Activated naive CD4-positive, alpha-beta T cell treated with anti-CD3 and anti-CD28 coated beads for 36 hours (primary cell): ENCODE data around the gene ELFN1. TPM values are rescaled to one million over a fixed set of nuclear protein-coding genes. Genes with fewer than 3 reads are reported as not detected.

Experiments used
- CTCF ChIA-PET: fragments of 350-600 bp; sonication (Branson Sonifier 250); formaldehyde crosslinking; loops from one replicate; lab custom pipeline; 2021; ENCODE audit warnings: antibody characterized with exemption; lab: Charles Lee
- DNase-seq: peaks from one replicate; pipeline ENCODE4 v3.0.0-alpha.2; 2020
- H3K27ac Mint-ChIP-seq: one replicate; pipeline ENCODE4 v1.8.0; 2021; ENCODE audit warnings: mild to moderate bottlenecking, mixed read lengths
- H3K27me3 Mint-ChIP-seq: one replicate; pipeline ENCODE4 v1.8.0; 2021; ENCODE audit warnings: low read depth, mixed read lengths
- H3K36me3 Mint-ChIP-seq: one replicate; pipeline ENCODE4 v1.8.0; 2021; ENCODE audit warnings: low read depth, mixed read lengths
- H3K4me1 Mint-ChIP-seq: one replicate; pipeline ENCODE4 v1.8.0; 2021; ENCODE audit warnings: low read depth, mixed read lengths
- H3K4me3 Mint-ChIP-seq: one replicate; pipeline ENCODE4 v1.8.0; 2021; ENCODE audit warnings: mild to moderate bottlenecking, moderate library complexity, mixed read lengths
- H3K9me3 Mint-ChIP-seq: one replicate; pipeline ENCODE4 v1.8.0; 2021; ENCODE audit warnings: mixed read lengths
- intact Hi-C: fragments of 100-400 bp; cut with micrococcal nuclease; formaldehyde crosslinking; loops from one replicate; pipeline ENCODE4 v1.15.1; 2023
- total RNA-seq, 2 experiments: library from RNA; stranded (reverse); gene quantifications; one replicate each; pipeline ENCODE4 v1.2.3, GENCODE V29; 2021

ELFN1 gene
- total RNA-seq, 2 experiments from 2014 or later = not detected

GRCh38 chr7:1727812-1728570 lies 57.9 kb downstream of the ELFN1 start:
- no peaks in the 10 kb centered on the region for H3K9me3 Mint-ChIP-seq
- no peaks in the 10 kb centered on the region for H3K4me1 Mint-ChIP-seq
- intact Hi-C loops = no loop called here
- CTCF ChIA-PET = no interaction called here
- no peak overlapping the region for H3K27ac Mint-ChIP-seq
- no peak for DNase-seq
- H3K36me3 Mint-ChIP-seq = no peaks in the 10 kb centered on the region
- H3K4me3 Mint-ChIP-seq = no peak overlapping the region
- peaks cover 3% of the 10 kb centered on the region for H3K27me3 Mint-ChIP-seq

GRCh38 chr7:1729183-1729582 lies 59.1 kb downstream of the ELFN1 start:
- no peaks in the 10 kb centered on the region for H3K9me3 Mint-ChIP-seq
- no peaks in the 10 kb centered on the region for H3K4me1 Mint-ChIP-seq

GRCh38 chr7:1729773-1730172 lies 59.7 kb downstream of the ELFN1 start:
- no peaks in the 10 kb centered on the region for H3K4me1 Mint-ChIP-seq
- peaks cover 3% of the 10 kb centered on the region for H3K27me3 Mint-ChIP-seq
- H3K27ac Mint-ChIP-seq = no peak overlapping the region
- DNase-seq = no peak
- intact Hi-C loops = no loop called here
- CTCF ChIA-PET = no interaction called here
- H3K9me3 Mint-ChIP-seq = no peaks in the 10 kb centered on the region
- H3K4me3 Mint-ChIP-seq = no peak overlapping the region
- no peaks in the 10 kb centered on the region for H3K36me3 Mint-ChIP-seq

More at GRCh38 chr7:1729183-1729582, 59.1 kb downstream of the ELFN1 start:
- DNase-seq = no peak
- peaks cover 3% of the 10 kb centered on the region for H3K27me3 Mint-ChIP-seq
- H3K27ac Mint-ChIP-seq = no peak overlapping the region
- intact Hi-C loops = no loop called here
- CTCF ChIA-PET = no interaction called here
- H3K4me3 Mint-ChIP-seq = no peak overlapping the region
- no peaks in the 10 kb centered on the region for H3K36me3 Mint-ChIP-seq

GRCh38 chr7:1732072-1732471 lies 62.0 kb downstream of the ELFN1 start:
- Mint-ChIP-seq H3K9me3 (no peaks in the 10 kb centered on the region), H3K36me3 (no peaks in the 10 kb centered on the region), H3K27ac (no peak overlapping the region), H3K4me3 (no peak overlapping the region), H3K4me1 (no peaks in the 10 kb centered on the region), H3K27me3 (no peaks in the 10 kb centered on the region)
- CTCF ChIA-PET = interaction anchor here (0.7 kb wide), 1 partner anchor 20 kb away, joined by 3 read pairs; no protein-coding TSS in a partner anchor
- intact Hi-C loops = no loop called here
- no peak for DNase-seq

GRCh38 chr7:1732645-1733044 lies 62.6 kb downstream of the ELFN1 start:
- CTCF ChIA-PET = no interaction called here
- Mint-ChIP-seq H3K36me3 (no peaks in the 10 kb centered on the region), H3K9me3 (no peaks in the 10 kb centered on the region), H3K4me1 (no peaks in the 10 kb centered on the region), H3K27ac (no peak overlapping the region), H3K4me3 (no peak overlapping the region), H3K27me3 (no peaks in the 10 kb centered on the region)
- intact Hi-C loops = no loop called here
- no peak for DNase-seq

- no peaks in the 10 kb centered on the region for H3K36me3 Mint-ChIP-seq
- peaks cover 3% of the 10 kb centered on the region for H3K4me1 Mint-ChIP-seq
- H3K27me3 Mint-ChIP-seq = no peaks in the 10 kb centered on the region
- CTCF ChIA-PET = interaction anchor here (0.6 kb wide), 1 partner anchor 489 kb away, joined by 3 read pairs; no protein-coding TSS in a partner anchor
- no peak for DNase-seq
- intact Hi-C loops = no loop called here
- H3K4me3 Mint-ChIP-seq = no peak overlapping the region
- H3K27ac Mint-ChIP-seq = no peak overlapping the region
- H3K9me3 Mint-ChIP-seq = no peaks in the 10 kb centered on the region
These were observed 63.3 kb downstream of the ELFN1 start for GRCh38 chr7:1733206-1733907.

GRCh38 chr7:1733908-1734730 lies 64.0 kb downstream of the ELFN1 start:
- no peak overlapping the region for H3K4me3 Mint-ChIP-seq
- no peaks in the 10 kb centered on the region for H3K9me3 Mint-ChIP-seq
- no peak for DNase-seq
- peaks cover 6% of the 10 kb centered on the region for H3K4me1 Mint-ChIP-seq
- no peaks in the 10 kb centered on the region for H3K36me3 Mint-ChIP-seq
- CTCF ChIA-PET = interaction anchor here (0.6 kb wide), 1 partner anchor 488 kb away, joined by 3 read pairs; no protein-coding TSS in a partner anchor
- H3K27me3 Mint-ChIP-seq = peaks cover under 1% of the 10 kb centered on the region
- intact Hi-C loops = no loop called here
- H3K27ac Mint-ChIP-seq = no peak overlapping the region

- CTCF ChIA-PET = no interaction called here
- Mint-ChIP-seq H3K9me3 (no peaks in the 10 kb centered on the region), H3K4me1 (peaks cover 6% of the 10 kb centered on the region), H3K27me3 (peaks cover 2% of the 10 kb centered on the region), H3K27ac (no peak overlapping the region), H3K36me3 (no peaks in the 10 kb centered on the region), H3K4me3 (no peak overlapping the region)
- no peak for DNase-seq
- intact Hi-C loops = no loop called here
These were observed 65.2 kb downstream of the ELFN1 start for GRCh38 chr7:1735262-1735661.

- intact Hi-C loops = no loop called here
- Mint-ChIP-seq H3K4me3 (no peak overlapping the region), H3K27me3 (peaks cover 2% of the 10 kb centered on the region), H3K9me3 (no peaks in the 10 kb centered on the region), H3K27ac (no peak overlapping the region), H3K4me1 (peaks cover 6% of the 10 kb centered on the region), H3K36me3 (no peaks in the 10 kb centered on the region)
- CTCF ChIA-PET = no interaction called here
- no peak for DNase-seq
These were observed 65.9 kb downstream of the ELFN1 start for GRCh38 chr7:1735806-1736483.

- CTCF ChIA-PET = interaction anchor here (0.5 to 0.6 kb wide), 2 partner anchors 16 to 624 kb away, joined by 3 read pairs; no protein-coding TSS in a partner anchor
- Mint-ChIP-seq H3K27me3 (peaks cover 2% of the 10 kb centered on the region), H3K36me3 (no peaks in the 10 kb centered on the region), H3K4me3 (no peak overlapping the region), H3K4me1 (peaks cover 6% of the 10 kb centered on the region), H3K27ac (no peak overlapping the region), H3K9me3 (no peaks in the 10 kb centered on the region)
- intact Hi-C loops = no loop called here
- DNase-seq = no peak
These were observed 66.4 kb downstream of the ELFN1 start for GRCh38 chr7:1736484-1736817.

GRCh38 chr7:1736830-1737229 lies 66.8 kb downstream of the ELFN1 start:
- no peak for DNase-seq
- Mint-ChIP-seq H3K4me3 (no peak overlapping the region), H3K27ac (no peak overlapping the region), H3K4me1 (peaks cover 7% of the 10 kb centered on the region), H3K27me3 (peaks cover 2% of the 10 kb centered on the region), H3K36me3 (no peaks in the 10 kb centered on the region), H3K9me3 (no peaks in the 10 kb centered on the region)
- intact Hi-C loops = no loop called here
- CTCF ChIA-PET = interaction anchor here (0.5 to 0.6 kb wide), 2 partner anchors 15 to 625 kb away, joined by 3 read pairs; no protein-coding TSS in a partner anchor

- Mint-ChIP-seq H3K36me3 (no peaks in the 10 kb centered on the region), H3K9me3 (no peaks in the 10 kb centered on the region), H3K4me3 (no peak overlapping the region), H3K27ac (no peak overlapping the region), H3K4me1 (peaks cover 8% of the 10 kb centered on the region), H3K27me3 (peaks cover 2% of the 10 kb centered on the region)
- CTCF ChIA-PET = interaction anchor here (0.6 kb wide), 1 partner anchor 764 kb away, joined by 3 read pairs; no protein-coding TSS in a partner anchor
- intact Hi-C loops = no loop called here
- DNase-seq = no peak
These were observed 67.4 kb downstream of the ELFN1 start for GRCh38 chr7:1737523-1737922.
